ENCODE results near the gene REEP1.

Gene REEP1

GRCh38 chr2:86368161-86368824 lies 30.9 kb upstream of the REEP1 start (continued):
- TF ChIP-seq PRDM6 (tag by site-specific recombination; IDR thresholded peaks at IDR 0.05) = no peak
- TF ChIP-seq ZNF776 (tag by site-specific recombination; IDR thresholded peaks at IDR 0.05; ENCODE audit: borderline replicate concordance) = no peak
- no peak for TF ChIP-seq ZNF629 (tag by site-specific recombination; IDR thresholded peaks at IDR 0.05)
- no peak for TF ChIP-seq ZNF677 (tag by site-specific recombination; IDR thresholded peaks at IDR 0.05)
- no peak for TF ChIP-seq ZNF391 (tag by site-specific recombination; IDR thresholded peaks at IDR 0.05; ENCODE audit: borderline replicate concordance, low read depth)
- no peak for TF ChIP-seq ATF2 (tag by site-specific recombination; IDR thresholded peaks at IDR 0.05; ENCODE audit: low read depth)
- TF ChIP-seq ZNF10 (tag by site-specific recombination; IDR thresholded peaks at IDR 0.05) = no peak
- no peak for TF ChIP-seq SP2 (tag by site-specific recombination; IDR thresholded peaks at IDR 0.05)
- TF ChIP-seq ZBTB48 (tag by site-specific recombination; IDR thresholded peaks at IDR 0.05) = peak; percentile 42; the same call in 1 of the 2 replicates
- no peak for TF ChIP-seq SETDB1 (IDR thresholded peaks at IDR 0.05; ENCODE audit: insufficient read length, low read length)
- no peak for TF ChIP-seq GLI4 (tag by site-specific recombination; IDR thresholded peaks at IDR 0.05)
- no peak for TF ChIP-seq ZNF76 (tag by site-specific recombination; IDR thresholded peaks at IDR 0.05; ENCODE audit: borderline replicate concordance, low read depth)
- no peak for TF ChIP-seq ZNF214 (tag by site-specific recombination; IDR thresholded peaks at IDR 0.05; ENCODE audit: borderline replicate concordance)
- TF ChIP-seq ZNF544 (tag by site-specific recombination; IDR thresholded peaks at IDR 0.05) = no peak
- no peak for TF ChIP-seq ZNF473 (tag by site-specific recombination; IDR thresholded peaks at IDR 0.05)
- TF ChIP-seq TCF7L2 (IDR thresholded peaks at IDR 0.05; ENCODE audit: borderline replicate concordance, low read depth, low read length) = no peak
- no peak for TF ChIP-seq ZNF660 (tag by site-specific recombination; IDR thresholded peaks at IDR 0.05)
- TF ChIP-seq ZNF555 (tag by site-specific recombination; conservative IDR thresholded peaks at IDR 0.05) = no peak
- no peak for TF ChIP-seq ZSCAN30 (tag by site-specific recombination; IDR thresholded peaks at IDR 0.05)
- no peak for TF ChIP-seq ZNF274 (IDR thresholded peaks at IDR 0.05; ENCODE audit: low read length)
- no peak for TF ChIP-seq ZNF274 (tag by site-specific recombination; IDR thresholded peaks at IDR 0.05; ENCODE audit: borderline replicate concordance)
- TF ChIP-seq ZNF19 (tag by site-specific recombination; IDR thresholded peaks at IDR 0.05; ENCODE audit: low read depth) = no peak
- no peak for TF ChIP-seq HOXD13 (CRISPR knock-in tag; IDR thresholded peaks at IDR 0.05; ENCODE audit: borderline replicate concordance)
- no peak for TF ChIP-seq ZNF747 (tag by site-specific recombination; IDR thresholded peaks at IDR 0.05)
- TF ChIP-seq ZNF529 (tag by site-specific recombination; IDR thresholded peaks at IDR 0.05; ENCODE audit: insufficient replicate concordance) = no peak
- TF ChIP-seq RBAK (tag by site-specific recombination; IDR thresholded peaks at IDR 0.05) = no peak
- no peak for TF ChIP-seq ZNF175 (tag by site-specific recombination; IDR thresholded peaks at IDR 0.05)
- no peak for TF ChIP-seq ZNF624 (tag by site-specific recombination; IDR thresholded peaks at IDR 0.05)
- TF ChIP-seq ZNF398 (tag by site-specific recombination; IDR thresholded peaks at IDR 0.05) = no peak
- TF ChIP-seq ZFP69B (tag by site-specific recombination; IDR thresholded peaks at IDR 0.05) = no peak
- no peak for TF ChIP-seq ZNF157 (tag by site-specific recombination; IDR thresholded peaks at IDR 0.05)
- TF ChIP-seq FEZF1 (tag by site-specific recombination; IDR thresholded peaks at IDR 0.05) = no peak
- TF ChIP-seq ZNF843 (tag by site-specific recombination; IDR thresholded peaks at IDR 0.05) = no peak
- TF ChIP-seq ZNF768 (tag by site-specific recombination; IDR thresholded peaks at IDR 0.05) = no peak

Measured in HEK293 (cell line).